GM18505 (cell line): ENCODE measurements around the gene OBSCN.

Source experiments
- ATAC-seq: cut with Tn5 transposase; IDR thresholded peaks from one replicate; pipeline ENCODE4 v1.9.1; 2021; ENCODE audit not compliant: unreplicated experiment
- POLR2A ChIP-seq: IDR thresholded peaks from 4 replicates; pipeline ENCODE4 v1.6.1; 2011; ENCODE audit warnings: borderline replicate concordance; ENCODE audit not compliant: insufficient read depth, insufficient read length; ENCODE audit errors: extremely low read depth

OBSCN gene

DNA sequence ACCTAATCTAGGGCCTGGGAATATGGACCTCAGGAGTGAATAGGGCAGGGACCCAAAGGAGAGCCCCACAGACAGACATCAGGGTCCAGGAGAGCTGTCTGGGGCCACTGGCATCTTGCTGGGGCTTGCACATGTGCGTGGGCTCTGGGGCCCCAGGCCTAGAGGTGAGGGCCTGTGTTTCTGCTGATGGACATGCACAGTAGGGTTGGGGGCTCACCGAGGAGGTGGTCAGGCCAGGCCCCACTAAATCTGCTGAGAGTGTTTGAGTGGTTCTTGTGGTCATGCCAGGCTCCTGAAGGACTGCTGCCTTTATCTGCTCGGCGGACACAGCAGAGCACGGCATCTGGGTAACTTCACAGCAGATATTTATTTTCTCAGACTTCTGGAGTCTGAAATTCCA is 87.4 kb downstream of the OBSCN start:
- no peak for ATAC-seq
- TF ChIP-seq POLR2A = no peak

GRCh38 chr1:228295981-228296380 is 88.1 kb downstream of the OBSCN start:
- ATAC-seq = no peak
- no peak for TF ChIP-seq POLR2A

GRCh38 chr1:228297242-228297641 is 89.4 kb downstream of the OBSCN start:
- TF ChIP-seq POLR2A = no peak
- ATAC-seq = no peak

- ATAC-seq = no peak
- no peak for TF ChIP-seq POLR2A
Observed at GRCh38 chr1:228297822-228298221, 90.0 kb downstream of the OBSCN start.

DNA sequence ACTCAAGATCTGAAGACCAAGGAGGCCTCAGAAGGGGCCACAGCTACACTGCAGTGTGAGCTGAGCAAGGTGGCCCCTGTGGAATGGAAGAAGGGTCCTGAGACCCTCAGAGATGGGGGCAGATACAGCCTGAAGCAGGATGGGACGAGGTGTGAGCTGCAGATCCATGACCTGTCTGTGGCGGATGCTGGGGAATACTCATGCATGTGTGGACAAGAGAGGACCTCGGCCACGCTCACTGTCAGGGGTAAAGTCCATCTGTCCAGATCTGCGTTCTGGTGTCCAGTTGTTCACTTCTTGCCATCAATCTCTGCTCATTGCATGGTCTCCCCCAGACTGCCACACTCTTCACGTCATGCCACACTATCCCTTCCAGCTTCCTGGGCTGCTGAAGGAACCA is 90.6 kb downstream of the OBSCN start:
- no peak for ATAC-seq
- no peak for TF ChIP-seq POLR2A

- no peak for TF ChIP-seq POLR2A
- ATAC-seq = no peak
Observed at GRCh38 chr1:228299211-228299610, 91.4 kb downstream of the OBSCN start.

GRCh38 chr1:228299901-228300300 is 92.1 kb downstream of the OBSCN start:
- no peak for ATAC-seq
- no peak for TF ChIP-seq POLR2A

DNA sequence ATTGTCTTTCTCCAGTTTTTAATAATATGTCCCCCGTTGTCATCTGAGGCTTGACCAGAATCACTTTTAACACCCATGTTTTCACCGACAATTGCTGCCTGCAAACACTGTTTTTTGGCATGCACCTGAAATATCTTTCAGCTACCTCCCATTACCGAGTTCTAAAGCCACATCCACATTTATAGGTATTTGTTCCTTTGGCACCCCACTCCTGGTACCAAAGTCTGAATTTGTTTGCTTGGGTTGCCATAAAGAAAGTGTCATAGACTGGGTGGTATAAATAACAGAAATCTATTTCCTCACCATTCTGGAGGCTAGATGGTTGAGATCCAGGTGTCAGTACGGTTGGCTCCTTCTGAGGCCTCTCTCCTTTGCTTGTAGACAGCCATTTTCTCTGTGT is 94.2 kb downstream of the OBSCN start:
- ATAC-seq = no peak
- TF ChIP-seq POLR2A = no peak

GRCh38 chr1:228303596-228303995 is 95.8 kb downstream of the OBSCN start:
- ATAC-seq = no peak
- no peak for TF ChIP-seq POLR2A

DNA sequence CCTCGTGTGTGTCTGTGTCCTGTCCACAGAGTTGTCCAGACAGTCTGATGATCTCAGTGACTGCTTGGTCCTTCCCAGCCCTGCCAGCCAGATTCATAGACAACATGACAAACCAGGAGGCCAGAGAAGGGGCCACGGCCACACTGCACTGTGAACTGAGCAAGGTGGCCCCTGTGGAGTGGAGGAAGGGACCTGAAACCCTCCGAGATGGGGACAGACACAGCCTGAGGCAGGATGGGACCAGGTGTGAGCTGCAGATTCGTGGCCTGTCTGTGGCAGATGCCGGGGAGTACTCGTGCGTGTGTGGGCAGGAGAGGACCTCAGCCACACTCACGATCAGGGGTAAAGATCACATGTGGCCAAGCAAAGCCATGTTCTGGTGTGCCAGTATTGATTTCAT is 96.4 kb downstream of the OBSCN start:
- no peak for ATAC-seq

DNA sequence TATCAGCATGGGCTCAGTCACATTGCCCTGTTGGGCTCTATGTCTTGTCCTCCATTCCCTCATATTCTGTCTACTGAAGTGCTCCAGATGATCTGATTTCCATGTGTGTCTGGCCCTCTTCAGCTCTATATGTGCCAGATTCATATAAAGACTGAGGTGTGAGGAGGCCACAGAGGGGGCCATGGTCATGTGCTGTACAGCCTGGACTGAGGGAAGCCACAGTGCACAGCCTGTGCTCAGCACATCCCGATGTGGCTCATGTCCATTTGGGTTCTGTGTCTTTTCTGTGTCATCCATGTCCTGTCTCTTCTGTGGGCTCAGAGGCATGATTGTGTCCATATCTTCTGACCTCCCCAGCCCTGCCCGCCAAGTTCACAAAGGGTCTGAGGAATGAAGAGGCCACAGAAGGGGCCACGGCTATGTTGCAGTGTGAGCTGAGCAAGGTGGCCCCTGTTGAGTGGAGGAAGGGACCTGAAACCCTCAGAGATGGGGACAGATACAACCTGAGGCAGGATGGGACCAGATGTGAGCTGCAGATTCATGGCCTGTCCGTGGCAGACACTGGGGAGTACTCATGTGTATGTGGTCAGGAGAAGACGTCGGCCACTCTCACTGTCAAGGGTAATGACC is 97.0 kb downstream of the OBSCN start:
- TF ChIP-seq POLR2A = no peak
- ATAC-seq = no peak

More for the DNA sequence above, 96.4 kb downstream of the OBSCN start:
- TF ChIP-seq POLR2A = no peak

DNA sequence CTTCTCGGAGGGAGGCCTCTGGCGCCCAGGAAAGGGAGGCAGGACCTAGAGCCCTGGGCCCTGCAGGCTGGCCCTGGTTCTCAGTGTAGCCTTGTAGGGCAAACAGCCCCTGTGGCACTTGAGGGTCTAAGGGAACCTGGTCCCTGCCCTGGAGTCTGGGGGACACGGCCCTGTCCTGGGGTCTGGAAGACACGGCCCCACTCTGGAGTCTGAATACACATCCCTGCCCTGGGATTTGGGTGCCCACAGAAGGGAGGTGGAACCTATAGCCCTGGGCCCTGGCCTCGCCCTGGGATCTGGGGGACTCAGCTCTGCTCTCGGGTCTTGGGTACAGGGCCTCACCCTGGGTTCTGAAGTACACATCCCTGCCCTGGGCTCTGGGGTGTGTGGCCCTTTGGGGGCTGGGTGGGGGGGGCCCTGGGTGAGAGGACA is 97.9 kb downstream of the OBSCN start:
- ATAC-seq = no peak
- no peak for TF ChIP-seq POLR2A

DNA sequence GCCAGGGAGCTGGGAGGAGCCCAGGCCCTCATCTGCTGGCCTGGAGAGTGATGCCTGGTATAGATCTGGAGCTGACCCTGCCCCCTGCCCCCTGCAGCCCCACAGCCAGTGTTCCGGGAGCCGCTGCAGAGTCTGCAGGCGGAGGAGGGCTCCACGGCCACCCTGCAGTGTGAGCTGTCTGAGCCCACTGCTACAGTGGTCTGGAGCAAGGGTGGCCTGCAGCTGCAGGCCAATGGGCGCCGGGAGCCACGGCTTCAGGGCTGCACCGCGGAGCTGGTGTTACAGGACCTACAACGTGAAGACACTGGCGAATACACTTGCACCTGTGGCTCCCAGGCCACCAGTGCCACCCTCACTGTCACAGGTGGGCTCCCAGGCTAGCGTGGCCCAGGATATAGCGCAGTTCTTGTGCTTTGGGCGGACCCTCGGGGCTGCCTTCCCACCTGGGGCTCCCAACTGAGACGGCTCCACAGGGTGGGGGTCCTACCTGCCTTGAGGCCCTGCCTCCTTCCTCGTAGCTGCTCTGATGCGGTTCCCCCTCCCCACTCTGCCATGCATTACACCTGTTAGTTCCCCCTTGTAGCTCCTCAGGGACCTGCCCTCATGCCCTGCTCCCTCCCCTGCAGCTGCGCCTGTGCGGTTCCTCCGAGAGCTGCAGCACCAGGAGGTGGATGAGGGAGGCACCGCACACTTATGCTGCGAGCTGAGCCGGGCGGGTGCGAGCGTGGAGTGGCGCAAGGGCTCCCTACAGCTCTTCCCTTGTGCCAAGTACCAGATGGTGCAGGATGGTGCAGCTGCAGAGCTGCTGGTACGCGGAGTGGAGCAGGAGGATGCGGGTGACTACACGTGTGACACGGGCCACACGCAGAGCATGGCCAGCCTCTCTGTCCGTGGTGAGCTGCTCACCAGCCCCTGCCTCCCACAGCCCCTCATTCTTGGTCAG is 98.7 kb downstream of the OBSCN start:
- no peak for TF ChIP-seq POLR2A
- no peak for ATAC-seq
